Central memory CD8-positive, alpha-beta T cell (primary cell): ENCODE results near the gene TPM2.

Experiments
- ATAC-seq: fragments of 150-1000 bp; cut with Tn5 transposase; replicated peaks from 2 replicates; pipeline ENCODE4 v1.10.0; 2022; ENCODE audit warnings: mild to moderate bottlenecking, moderate FRiP score, moderate number of reproducible peaks; ENCODE audit not compliant: poor library complexity, severe bottlenecking; ENCODE audit errors: extremely low read depth
- DNase-seq, 2 donors: peaks; one replicate each; pipeline ENCODE4 v3.0.0; 2021; ENCODE audit warnings: low spot score in 2 of 2
- H3K27ac Mint-ChIP-seq: one replicate; pipeline ENCODE4 v1.8.0; 2022; ENCODE audit warnings: low read depth, mild to moderate bottlenecking, moderate library complexity, mixed read lengths
- H3K27me3 Mint-ChIP-seq: one replicate; pipeline ENCODE4 v1.8.0; 2022; ENCODE audit warnings: mixed read lengths
- H3K36me3 Mint-ChIP-seq: one replicate; pipeline ENCODE4 v1.8.0; 2022; ENCODE audit warnings: mild to moderate bottlenecking, moderate library complexity, mixed read lengths; ENCODE audit not compliant: insufficient read depth
- H3K4me1 Mint-ChIP-seq: one replicate; pipeline ENCODE4 v1.8.0; 2022; ENCODE audit warnings: mixed read lengths
- H3K4me3 Mint-ChIP-seq: one replicate; pipeline ENCODE4 v1.8.0; 2022; ENCODE audit warnings: mild to moderate bottlenecking, moderate library complexity, mixed read lengths
- H3K9me3 Mint-ChIP-seq: one replicate; pipeline ENCODE4 v1.8.0; 2022; ENCODE audit warnings: mixed read lengths

The TPM2 gene

DNA sequence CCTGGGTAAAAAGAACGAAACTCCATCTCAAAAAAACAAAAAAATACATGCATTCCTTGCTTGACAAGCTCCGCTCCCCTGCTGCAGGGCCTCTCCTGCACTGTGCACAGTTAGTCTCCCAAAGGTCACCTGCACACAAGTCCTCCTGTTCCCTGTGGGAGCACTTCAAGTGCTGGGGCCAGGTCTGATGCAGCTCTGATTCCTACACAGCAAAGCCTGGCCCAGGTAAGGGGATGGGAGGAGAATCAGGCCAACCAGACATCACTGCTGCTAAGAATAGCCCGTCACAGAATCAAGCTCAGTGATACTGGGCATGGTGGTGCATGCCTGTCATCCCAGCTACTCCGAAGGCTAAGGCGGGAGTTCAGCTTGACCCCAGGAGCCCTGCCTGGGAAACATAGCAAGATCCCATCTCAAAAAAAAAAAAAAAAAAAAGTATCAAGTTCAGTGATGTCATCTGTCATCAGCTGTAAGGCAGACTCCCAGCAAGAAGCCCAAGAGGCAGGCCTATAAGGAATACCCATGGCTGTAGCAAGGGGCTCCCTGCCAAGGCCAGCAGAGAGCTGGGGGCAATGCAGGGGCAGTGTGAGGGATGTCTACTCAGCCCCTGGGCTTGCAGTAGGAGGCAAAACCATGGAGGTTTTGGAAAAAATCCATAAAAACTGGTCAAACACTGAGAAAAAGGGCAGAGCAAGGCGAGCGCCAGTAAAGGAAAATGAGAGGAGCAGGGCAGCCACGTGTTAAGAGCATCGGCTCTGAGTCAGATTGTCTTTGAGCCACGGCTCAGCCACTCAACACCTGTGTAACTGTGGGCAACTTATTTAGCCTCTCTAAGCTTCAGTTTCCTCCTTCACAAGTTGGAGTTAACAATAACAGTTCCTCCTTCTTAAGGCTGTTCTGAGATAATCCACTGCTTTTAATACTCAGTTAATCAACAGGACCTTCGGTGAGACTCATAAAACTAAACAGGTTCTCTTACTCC lies 3.2 kb downstream of the TPM2 start:
- H3K27me3 Mint-ChIP-seq: no peaks in the 10 kb centered on the region
- peaks cover 7% of the 10 kb centered on the region for H3K36me3 Mint-ChIP-seq
- no peak for DNase-seq
- H3K27ac Mint-ChIP-seq: no peak overlapping the region
- no peaks in the 10 kb centered on the region for H3K9me3 Mint-ChIP-seq
- H3K4me3 Mint-ChIP-seq: no peak overlapping the region
- peaks cover 20% of the 10 kb centered on the region for H3K4me1 Mint-ChIP-seq
- no peak for ATAC-seq

DNA sequence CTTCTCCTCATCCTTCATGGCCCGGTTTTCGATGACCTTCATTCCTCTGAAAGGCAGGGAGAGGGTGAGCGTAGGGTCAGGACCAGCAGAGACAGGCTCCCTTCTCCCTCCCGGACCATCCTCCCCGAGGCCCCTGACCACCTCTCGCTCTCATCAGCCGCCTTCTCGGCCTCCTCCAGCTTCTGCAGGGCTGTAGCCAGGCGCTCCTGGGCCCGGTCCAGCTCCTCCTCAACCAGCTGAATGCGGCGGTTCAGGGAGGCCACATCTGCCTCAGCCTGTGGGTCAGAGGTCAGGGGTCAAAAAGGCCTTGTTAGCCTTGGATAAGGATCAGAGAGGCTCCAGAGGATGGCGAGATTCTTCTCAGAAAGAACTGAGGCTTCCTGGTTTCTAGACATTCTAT lies 4.2 kb downstream of the TPM2 start:
- Mint-ChIP-seq H3K4me1 (peaks cover 10% of the 10 kb centered on the region), H3K4me3 (no peak overlapping the region), H3K27me3 (no peaks in the 10 kb centered on the region), H3K27ac (no peak overlapping the region), H3K9me3 (no peaks in the 10 kb centered on the region), H3K36me3 (peaks cover 4% of the 10 kb centered on the region)
- DNase-seq (no peak), ATAC-seq (no peak)

DNA sequence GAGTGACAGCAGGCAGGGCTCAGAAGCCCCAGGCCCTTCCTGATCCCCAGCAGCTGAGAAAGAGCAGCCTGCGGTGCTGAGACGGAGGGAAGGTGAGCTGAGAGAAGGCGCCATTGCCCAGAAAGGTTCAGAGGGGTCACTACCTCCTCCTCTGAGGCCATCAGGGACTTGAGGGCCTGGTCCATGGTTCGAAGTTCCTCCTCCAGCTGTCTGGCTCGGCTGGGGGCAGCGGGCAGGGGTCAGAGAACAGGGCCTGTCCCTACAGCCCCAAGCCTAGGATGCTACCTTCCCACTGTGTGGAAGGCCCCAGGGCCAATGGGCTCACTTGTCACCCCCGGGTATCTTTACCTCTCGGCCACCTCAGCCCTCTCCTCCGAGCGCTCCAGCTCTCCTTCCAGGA lies 4.8 kb downstream of the TPM2 start:
- H3K9me3 Mint-ChIP-seq: no peaks in the 10 kb centered on the region
- H3K27me3 Mint-ChIP-seq: no peaks in the 10 kb centered on the region
- H3K4me1 Mint-ChIP-seq: peaks cover 10% of the 10 kb centered on the region
- no peak for ATAC-seq
- H3K4me3 Mint-ChIP-seq: no peak overlapping the region
- peaks cover 4% of the 10 kb centered on the region for H3K36me3 Mint-ChIP-seq
- DNase-seq: no peak
- no peak overlapping the region for H3K27ac Mint-ChIP-seq

DNA sequence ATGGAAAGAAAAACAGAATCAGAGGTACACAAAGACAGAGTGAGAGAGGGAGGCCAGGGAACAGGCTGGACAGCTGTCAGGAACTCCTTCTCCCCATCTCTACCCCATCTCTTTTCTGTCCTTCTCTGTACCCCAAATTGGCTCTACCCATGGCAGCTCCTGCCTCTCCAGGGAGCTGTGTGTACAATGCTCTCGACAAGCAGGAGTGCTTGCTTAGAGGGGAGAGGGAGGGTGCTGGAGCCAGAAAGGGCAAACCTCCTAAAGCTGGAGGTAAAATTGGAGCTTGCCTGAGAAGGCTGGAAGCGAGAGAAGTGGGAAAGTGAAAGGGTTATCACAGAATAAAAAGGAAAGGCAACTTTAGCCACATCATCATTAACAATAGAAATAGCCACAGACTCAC lies 6.4 kb downstream of the TPM2 start:
- DNase-seq: no peak
- no peak for ATAC-seq
- no peaks in the 10 kb centered on the region for H3K9me3 Mint-ChIP-seq
- H3K4me3 Mint-ChIP-seq: no peak overlapping the region
- H3K36me3 Mint-ChIP-seq: peaks cover 4% of the 10 kb centered on the region
- H3K27me3 Mint-ChIP-seq: no peaks in the 10 kb centered on the region
- no peak overlapping the region for H3K27ac Mint-ChIP-seq
- H3K4me1 Mint-ChIP-seq: no peaks in the 10 kb centered on the region

DNA sequence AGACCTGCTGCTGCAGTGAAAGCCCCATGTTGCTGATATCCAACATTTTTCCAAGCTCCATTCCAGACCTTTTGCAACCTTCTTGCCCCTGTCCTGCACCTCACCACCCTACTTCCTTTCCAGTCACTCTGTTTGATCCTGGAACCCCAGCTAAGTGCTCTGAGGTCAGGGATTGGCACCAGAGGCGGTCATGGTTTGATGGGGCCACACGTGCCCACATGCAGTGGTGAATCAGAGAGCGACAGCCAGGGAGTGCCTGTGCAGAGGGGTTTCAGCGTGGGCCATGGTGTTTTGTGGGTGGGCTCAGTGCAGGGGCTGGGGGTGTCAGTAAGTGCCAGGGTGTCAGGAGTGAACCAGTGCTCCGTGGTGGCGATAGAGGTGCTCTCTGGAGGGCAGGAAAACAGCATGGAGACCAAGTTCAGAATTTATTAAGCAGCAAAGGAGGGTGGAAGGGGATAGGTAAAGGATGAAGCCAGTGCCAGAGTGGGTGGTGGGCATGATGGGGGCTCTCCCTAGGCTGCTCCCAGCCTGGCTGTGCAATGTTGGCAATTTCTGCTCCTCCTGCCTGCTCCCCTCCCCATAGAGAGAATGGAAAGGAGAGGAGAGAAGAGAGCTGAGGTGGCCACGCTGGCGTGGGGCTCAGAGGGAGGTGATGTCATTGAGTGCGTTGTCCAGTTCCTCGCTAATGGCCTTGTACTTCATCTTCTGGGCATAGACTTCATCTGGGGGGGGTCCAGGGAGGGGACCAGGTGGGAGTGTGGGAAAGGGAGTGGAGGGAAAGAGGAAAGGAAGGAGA lies 7.0 kb downstream of the TPM2 start:
- Mint-ChIP-seq H3K9me3 (no peaks in the 10 kb centered on the region), H3K36me3 (peaks cover 4% of the 10 kb centered on the region), H3K4me1 (no peaks in the 10 kb centered on the region), H3K27me3 (no peaks in the 10 kb centered on the region), H3K4me3 (no peak overlapping the region), H3K27ac (no peak overlapping the region)
- ATAC-seq (no peak), DNase-seq (no peak)

DNA sequence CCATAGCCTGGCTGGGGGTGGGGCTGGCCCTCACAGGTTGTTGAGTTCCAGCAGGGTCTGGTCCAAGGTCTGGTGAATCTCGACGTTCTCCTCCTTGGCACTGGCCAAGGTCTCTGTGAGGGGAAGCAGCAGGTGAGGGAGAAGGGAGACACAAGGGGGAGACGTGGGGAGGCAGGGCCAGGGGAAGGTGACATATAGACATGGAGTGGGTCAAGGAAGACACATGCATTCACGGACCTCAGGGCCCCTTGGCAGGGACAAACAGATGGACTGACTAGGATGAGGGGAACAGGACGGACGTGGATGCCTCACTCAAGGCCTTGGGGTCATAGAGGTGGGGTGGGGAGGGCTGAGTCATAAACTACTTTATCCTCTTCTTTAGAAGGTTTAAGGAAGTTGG lies 7.7 kb downstream of the TPM2 start:
- DNase-seq (no peak), ATAC-seq (no peak)
- H3K36me3 Mint-ChIP-seq: peaks cover 4% of the 10 kb centered on the region
- H3K27me3 Mint-ChIP-seq: no peaks in the 10 kb centered on the region
- H3K9me3 Mint-ChIP-seq: no peaks in the 10 kb centered on the region
- H3K4me3 Mint-ChIP-seq: no peak overlapping the region
- no peaks in the 10 kb centered on the region for H3K4me1 Mint-ChIP-seq
- no peak overlapping the region for H3K27ac Mint-ChIP-seq

DNA sequence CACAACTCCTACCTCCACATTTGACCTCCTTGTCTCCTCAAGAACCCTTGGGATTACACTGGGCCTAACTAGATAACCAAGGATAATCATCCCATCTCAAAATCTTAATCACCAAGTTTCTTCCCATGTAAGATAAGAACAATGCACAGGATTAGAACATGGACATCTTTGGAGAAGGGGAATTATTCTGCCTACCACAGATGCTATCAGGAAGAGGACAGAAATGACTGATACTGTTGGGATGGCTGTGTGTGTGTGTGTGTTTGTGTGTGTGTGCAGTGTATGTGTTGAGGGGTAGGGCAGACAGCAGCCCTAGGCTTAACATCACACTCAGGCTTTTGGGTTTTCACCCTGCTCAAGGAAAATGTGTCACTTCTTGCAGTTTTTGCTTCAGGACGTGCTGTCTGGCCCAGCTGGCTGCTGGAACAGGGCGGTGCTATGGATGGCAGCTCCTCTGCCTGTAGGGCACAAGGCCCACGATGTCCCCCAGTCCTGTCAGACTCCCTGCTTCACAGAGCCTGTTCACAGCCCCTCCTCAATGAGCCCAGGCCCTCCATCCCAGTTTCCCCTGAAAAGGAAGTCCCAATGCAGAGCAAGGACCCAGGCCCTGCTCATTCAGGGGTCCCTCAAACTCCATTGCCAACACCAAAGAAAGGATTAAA lies 8.3 kb downstream of the TPM2 start:
- no peak overlapping the region for H3K27ac Mint-ChIP-seq

DNA sequence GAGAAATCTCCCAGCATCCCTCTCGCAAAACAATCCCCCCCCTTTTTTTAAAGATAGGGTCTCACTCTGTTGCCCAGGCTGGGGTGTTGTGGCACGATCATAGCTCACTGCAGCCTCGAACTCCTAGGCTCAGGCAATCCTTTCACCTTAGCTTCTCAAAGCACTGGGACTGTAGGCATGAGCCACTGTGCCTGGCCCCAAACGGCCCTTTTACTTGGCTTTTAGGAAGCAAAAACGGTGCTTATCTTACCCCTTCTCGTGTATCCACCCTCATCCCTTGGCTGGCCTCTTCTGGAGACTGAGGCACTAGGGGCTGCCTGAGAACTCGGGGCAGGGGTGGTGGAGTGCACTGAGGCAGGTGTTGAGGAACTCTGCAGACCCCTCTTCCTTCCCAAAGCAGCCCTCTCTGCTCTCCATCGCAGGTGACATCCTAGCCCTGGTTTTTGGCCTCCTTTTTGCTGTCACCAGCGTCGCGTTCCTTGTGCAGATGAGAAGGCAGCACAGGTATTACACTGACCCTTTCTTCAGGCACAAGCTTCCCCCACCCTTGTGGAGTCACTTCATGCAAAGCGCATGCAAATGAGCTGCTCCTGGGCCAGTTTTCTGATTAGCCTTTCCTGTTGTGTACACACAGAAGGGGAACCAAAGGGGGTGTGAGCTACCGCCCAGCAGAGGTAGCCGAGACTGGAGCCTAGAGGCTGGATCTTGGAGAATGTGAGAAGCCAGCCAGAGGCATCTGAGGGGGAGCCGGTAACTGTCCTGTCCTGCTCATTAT lies 9.2 kb downstream of the TPM2 start:
- ATAC-seq (no peak), DNase-seq (no peak)
- H3K36me3 Mint-ChIP-seq: peaks cover 2% of the 10 kb centered on the region
- H3K4me1 Mint-ChIP-seq: peaks cover 5% of the 10 kb centered on the region
- peaks cover 9% of the 10 kb centered on the region for H3K27me3 Mint-ChIP-seq
- no peak overlapping the region for H3K27ac Mint-ChIP-seq
- no peaks in the 10 kb centered on the region for H3K9me3 Mint-ChIP-seq
- H3K4me3 Mint-ChIP-seq: no peak overlapping the region

More for the DNA sequence above, 8.3 kb downstream of the TPM2 start:
- Mint-ChIP-seq H3K9me3 (no peaks in the 10 kb centered on the region), H3K27me3 (peaks cover 3% of the 10 kb centered on the region), H3K4me1 (peaks cover 1% of the 10 kb centered on the region), H3K4me3 (no peak overlapping the region), H3K36me3 (peaks cover 6% of the 10 kb centered on the region)
- no peak for ATAC-seq
- DNase-seq: no peak

DNA sequence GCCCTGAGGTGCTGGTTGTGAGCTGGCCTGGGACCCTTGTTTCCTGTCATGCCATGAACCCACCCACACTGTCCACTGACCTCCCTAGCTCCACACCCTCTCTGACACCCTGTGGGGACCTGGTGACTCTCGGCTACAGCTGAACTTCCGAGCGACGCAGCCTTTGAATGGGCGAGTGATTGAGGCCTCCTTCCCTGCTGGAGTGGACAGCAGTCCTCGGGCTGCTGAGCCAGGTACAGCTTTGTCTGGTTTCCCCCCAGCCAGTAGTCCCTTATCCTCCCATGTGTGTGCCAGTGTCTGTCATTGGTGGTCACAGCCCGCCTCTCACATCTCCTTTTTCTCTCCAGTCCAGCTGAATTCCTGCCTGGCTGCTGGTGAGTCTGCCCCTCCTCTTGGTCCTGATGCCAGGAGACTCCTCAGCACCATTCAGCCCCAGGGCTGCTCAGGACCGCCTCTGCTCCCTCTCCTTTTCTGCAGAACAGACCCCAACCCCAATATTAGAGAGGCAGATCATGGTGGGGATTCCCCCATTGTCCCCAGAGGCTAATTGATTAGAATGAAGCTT lies 9.9 kb downstream of the TPM2 start:
- Mint-ChIP-seq H3K9me3 (no peaks in the 10 kb centered on the region), H3K4me1 (peaks cover 5% of the 10 kb centered on the region), H3K4me3 (no peak overlapping the region), H3K27me3 (peaks cover 12% of the 10 kb centered on the region), H3K27ac (no peak overlapping the region), H3K36me3 (peaks cover 2% of the 10 kb centered on the region)
- DNase-seq (no peak), ATAC-seq (no peak)

DNA sequence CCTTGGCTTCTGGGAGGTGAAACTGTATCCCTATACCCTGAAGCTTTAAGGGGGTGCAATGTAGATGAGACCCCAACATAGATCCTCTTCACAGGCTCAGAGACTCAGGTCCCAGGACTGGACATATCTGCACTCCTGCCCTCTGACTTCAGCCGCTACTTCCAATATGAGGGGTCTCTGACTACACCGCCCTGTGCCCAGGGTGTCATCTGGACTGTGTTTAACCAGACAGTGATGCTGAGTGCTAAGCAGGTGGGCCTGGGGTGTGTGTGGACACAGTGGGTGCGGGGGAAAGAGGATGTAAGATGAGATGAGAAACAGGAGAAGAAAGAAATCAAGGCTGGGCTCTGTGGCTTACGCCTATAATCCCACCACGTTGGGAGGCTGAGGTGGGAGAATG lies 10.6 kb downstream of the TPM2 start:
- H3K9me3 Mint-ChIP-seq: no peaks in the 10 kb centered on the region
- DNase-seq (no peak), ATAC-seq (no peak)
- no peak overlapping the region for H3K27ac Mint-ChIP-seq
- H3K27me3 Mint-ChIP-seq: peaks cover 19% of the 10 kb centered on the region
- H3K4me3 Mint-ChIP-seq: no peak overlapping the region
- H3K36me3 Mint-ChIP-seq: peaks cover 2% of the 10 kb centered on the region
- peaks cover 5% of the 10 kb centered on the region for H3K4me1 Mint-ChIP-seq

DNA sequence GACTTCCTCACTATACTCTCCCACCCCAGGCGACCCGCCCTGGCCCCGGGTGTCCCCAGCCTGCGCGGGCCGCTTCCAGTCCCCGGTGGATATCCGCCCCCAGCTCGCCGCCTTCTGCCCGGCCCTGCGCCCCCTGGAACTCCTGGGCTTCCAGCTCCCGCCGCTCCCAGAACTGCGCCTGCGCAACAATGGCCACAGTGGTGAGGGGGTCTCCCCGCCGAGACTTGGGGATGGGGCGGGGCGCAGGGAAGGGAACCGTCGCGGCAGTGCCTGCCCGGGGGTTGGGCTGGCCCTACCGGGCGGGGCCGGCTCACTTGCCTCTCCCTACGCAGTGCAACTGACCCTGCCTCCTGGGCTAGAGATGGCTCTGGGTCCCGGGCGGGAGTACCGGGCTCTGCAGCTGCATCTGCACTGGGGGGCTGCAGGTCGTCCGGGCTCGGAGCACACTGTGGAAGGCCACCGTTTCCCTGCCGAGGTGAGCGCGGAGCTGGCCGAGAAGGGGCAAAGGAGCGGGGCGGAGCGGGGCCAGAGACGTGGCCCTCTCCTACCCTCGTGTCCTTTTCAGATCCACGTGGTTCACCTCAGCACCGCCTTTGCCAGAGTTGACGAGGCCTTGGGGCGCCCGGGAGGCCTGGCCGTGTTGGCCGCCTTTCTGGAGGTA lies 13.9 kb downstream of the TPM2 start:
- Mint-ChIP-seq H3K36me3 (peaks cover 2% of the 10 kb centered on the region), H3K27ac (no peak overlapping the region), H3K4me3 (peak overlapping the region; percentile 69), H3K9me3 (no peaks in the 10 kb centered on the region), H3K4me1 (peaks cover 5% of the 10 kb centered on the region), H3K27me3 (peaks cover 21% of the 10 kb centered on the region)
- DNase-seq (no peak), ATAC-seq (no peak)
